ENCODE measurements around the gene SH3BP2.
"Not testable (repeated sequence)": the region's sequence is repeated elsewhere in the genome, so short reads cannot be mapped to it uniquely, and the experiment has no call there.

The SH3BP2 gene

DNA sequence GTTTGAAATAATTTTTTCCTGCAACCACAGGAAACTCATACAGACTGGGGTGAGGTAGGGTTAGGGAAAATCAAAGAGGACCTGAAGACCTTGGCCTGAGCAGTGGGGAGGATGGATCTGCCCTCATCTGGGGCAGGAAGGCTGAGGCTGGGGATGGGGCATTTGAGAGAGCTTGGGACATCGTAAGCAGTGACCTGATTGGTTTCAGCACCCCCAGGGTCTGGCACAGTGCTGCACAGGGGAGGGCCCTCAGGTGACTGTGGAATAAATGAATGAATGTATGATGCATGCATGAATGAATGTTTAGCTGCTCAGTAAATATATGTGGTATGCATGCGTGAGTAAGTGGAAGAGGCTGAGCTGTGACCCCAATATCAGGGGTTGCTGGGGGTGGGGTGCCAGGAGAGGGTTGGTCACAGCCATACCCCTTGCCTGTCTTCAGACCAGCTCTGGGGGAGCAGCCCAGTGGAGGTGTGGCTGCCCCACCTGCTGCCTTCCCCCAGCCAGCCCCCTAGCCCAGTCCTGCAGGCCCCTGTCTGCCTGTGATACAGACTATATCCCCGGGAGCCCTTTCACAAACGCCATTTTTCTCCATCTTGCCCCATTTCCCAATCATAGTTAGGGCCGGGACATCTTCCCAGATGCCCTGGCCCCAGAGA is 25.7 kb upstream of the SH3BP2 start:
- Histone ChIP-seq H3K27me3 (replicated peaks; ENCODE audit: control insufficient read depth, insufficient read depth, low read length) (no peaks in the 10 kb centered on the region), H3K4me3 (replicated peaks; ENCODE audit: low read depth, low read length) (no peak overlapping the region), H3K36me3 (ENCODE audit: control insufficient read depth, insufficient read depth, low read length) (no peaks in the 10 kb centered on the region)
- TF ChIP-seq, protein P1, sequence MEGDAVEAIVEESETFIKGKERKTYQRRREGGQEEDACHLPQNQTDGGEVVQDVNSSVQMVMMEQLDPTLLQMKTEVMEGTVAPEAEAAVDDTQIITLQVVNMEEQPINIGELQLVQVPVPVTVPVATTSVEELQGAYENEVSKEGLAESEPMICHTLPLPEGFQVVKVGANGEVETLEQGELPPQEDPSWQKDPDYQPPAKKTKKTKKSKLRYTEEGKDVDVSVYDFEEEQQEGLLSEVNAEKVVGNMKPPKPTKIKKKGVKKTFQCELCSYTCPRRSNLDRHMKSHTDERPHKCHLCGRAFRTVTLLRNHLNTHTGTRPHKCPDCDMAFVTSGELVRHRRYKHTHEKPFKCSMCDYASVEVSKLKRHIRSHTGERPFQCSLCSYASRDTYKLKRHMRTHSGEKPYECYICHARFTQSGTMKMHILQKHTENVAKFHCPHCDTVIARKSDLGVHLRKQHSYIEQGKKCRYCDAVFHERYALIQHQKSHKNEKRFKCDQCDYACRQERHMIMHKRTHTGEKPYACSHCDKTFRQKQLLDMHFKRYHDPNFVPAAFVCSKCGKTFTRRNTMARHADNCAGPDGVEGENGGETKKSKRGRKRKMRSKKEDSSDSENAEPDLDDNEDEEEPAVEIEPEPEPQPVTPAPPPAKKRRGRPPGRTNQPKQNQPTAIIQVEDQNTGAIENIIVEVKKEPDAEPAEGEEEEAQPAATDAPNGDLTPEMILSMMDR (IDR thresholded peaks at IDR 0.05; ENCODE audit: insufficient read depth, low read length, poor library complexity, severe bottlenecking) = no peak
- DNase-seq (ENCODE audit: extremely low read depth, insufficient read length) = no peak

DNA sequence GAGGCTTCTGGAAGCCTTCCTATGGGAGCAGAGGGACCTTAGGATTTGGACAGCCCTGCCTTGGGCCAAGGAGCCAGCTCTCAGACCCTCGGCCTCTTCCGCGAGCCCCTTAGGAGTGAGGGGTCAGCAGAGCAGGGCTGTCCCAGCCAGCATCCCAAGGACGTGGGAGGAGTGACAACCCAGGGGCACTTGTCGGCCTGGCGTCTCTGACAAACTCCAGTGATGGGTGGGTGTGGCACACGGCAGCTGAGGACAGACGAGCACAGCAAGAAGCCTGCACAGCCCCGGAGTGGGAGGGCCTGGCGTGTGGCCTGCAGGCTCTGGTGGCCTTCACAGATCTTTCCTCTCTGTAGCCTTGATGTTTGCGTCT is 25.2 kb upstream of the SH3BP2 start:
- H3K4me3 ChIP-seq (replicated peaks; ENCODE audit: low read depth, low read length) = no peak overlapping the region
- TF ChIP-seq, protein P1 (IDR thresholded peaks at IDR 0.05; ENCODE audit: insufficient read depth, low read length, poor library complexity, severe bottlenecking) = no peak
- DNase-seq (ENCODE audit: extremely low read depth, insufficient read length) = no peak
- H3K27me3 ChIP-seq (replicated peaks; ENCODE audit: control insufficient read depth, insufficient read depth, low read length) = no peaks in the 10 kb centered on the region
- H3K36me3 ChIP-seq (ENCODE audit: control insufficient read depth, insufficient read depth, low read length) = no peaks in the 10 kb centered on the region

DNA sequence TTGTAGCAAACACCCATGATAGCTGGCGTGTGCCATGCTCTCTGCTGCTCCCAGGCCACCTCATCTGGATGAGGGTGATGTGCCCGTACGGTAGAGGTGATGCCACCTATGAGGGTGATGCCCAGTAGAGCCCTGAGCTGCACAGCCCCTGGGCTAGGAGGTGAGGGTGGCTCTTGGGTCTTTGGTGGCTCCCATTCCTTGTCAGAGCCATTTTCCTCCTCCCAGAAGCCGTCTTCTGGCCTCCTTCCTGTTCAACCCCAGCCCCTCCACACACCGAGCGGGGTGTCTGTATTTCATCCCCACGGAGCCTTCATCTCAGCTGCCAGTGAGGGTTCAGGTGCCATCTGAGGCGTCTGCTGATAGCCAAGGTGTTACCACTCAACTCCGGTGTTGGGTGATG is 24.8 kb upstream of the SH3BP2 start:
- no peak overlapping the region for H3K4me3 ChIP-seq (replicated peaks; ENCODE audit: low read depth, low read length)
- no peaks in the 10 kb centered on the region for H3K36me3 ChIP-seq (ENCODE audit: control insufficient read depth, insufficient read depth, low read length)
- H3K27me3 ChIP-seq (replicated peaks; ENCODE audit: control insufficient read depth, insufficient read depth, low read length) = no peaks in the 10 kb centered on the region
- no peak for DNase-seq (ENCODE audit: extremely low read depth, insufficient read length)
- TF ChIP-seq, protein P1 (IDR thresholded peaks at IDR 0.05; ENCODE audit: insufficient read depth, low read length, poor library complexity, severe bottlenecking) = no peak

DNA sequence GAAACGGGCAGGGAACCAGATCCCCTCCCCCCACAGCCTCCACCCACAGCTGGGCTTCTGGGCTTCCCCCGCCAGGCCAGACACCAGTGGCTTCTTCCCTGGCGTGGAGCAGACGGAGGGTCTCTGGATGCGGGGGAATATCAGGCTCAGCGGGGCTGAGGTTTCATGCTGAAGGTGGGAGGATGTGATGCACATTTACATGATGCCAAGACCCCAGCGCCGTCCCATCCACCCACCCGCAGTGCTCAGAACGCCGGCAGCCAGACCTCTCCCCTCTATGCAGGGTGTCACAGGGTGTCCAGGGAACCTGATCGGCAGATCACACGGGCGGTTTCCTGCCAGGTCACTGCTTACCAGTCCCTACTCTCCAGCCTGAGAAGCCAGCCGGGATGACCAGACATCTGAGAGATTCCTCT is 24.0 kb upstream of the SH3BP2 start:
- Histone ChIP-seq H3K36me3 (ENCODE audit: control insufficient read depth, insufficient read depth, low read length) (no peaks in the 10 kb centered on the region), H3K27me3 (replicated peaks; ENCODE audit: control insufficient read depth, insufficient read depth, low read length) (no peaks in the 10 kb centered on the region), H3K4me3 (replicated peaks; ENCODE audit: low read depth, low read length) (no peak overlapping the region)
- DNase-seq (ENCODE audit: extremely low read depth, insufficient read length) = no peak
- TF ChIP-seq, protein P1 (IDR thresholded peaks at IDR 0.05; ENCODE audit: insufficient read depth, low read length, poor library complexity, severe bottlenecking) = no peak

DNA sequence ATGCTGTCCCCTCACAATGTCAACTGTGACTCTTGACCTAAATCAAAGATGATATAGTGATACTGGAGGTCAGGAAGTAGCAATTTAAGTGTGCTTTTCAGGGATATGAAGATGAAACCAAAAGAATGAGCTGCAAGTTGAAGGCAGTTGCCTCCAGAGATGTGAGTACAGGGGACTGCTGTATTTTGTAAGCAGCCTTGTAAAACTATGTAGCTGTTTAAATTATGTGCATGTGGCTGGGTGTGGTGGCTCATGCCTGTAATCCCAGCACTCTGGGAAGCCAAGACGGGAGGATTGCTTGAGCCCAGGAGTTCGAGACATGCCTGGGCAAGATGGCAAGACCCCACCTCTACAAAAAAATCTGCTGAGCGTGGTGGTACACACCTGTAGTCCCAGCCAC is 21.6 kb upstream of the SH3BP2 start:
- TF ChIP-seq, protein P1 (IDR thresholded peaks at IDR 0.05; ENCODE audit: insufficient read depth, low read length, poor library complexity, severe bottlenecking) = no peak
- Histone ChIP-seq H3K27me3 (replicated peaks; ENCODE audit: control insufficient read depth, insufficient read depth, low read length) (no peaks in the 10 kb centered on the region), H3K4me3 (replicated peaks; ENCODE audit: low read depth, low read length) (no peak overlapping the region), H3K36me3 (ENCODE audit: control insufficient read depth, insufficient read depth, low read length) (no peaks in the 10 kb centered on the region)
- DNase-seq (ENCODE audit: extremely low read depth, insufficient read length) = no peak

DNA sequence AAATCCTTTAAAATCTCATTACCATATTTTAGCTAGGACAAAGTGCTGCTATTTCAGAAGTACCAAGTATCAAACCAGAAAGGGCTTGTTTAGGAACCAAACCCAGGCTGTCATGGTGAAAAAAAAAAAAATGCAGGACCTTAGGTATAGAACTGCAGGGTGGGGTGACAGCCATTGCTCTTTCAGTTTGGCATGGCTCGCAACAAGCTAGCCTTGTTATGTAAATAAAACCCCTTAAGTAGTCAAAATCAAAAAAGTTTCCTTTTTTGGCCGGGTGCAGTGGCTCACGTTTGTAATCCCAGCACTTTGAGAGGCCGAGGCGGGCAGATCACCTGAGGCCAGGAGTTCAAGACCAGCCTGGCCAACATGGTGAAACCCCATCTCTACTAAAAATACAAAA is 12.2 kb upstream of the SH3BP2 start:
- not testable (repeated sequence) for H3K36me3 ChIP-seq (ENCODE audit: control insufficient read depth, insufficient read depth, low read length); H3K27me3 ChIP-seq (replicated peaks; ENCODE audit: control insufficient read depth, insufficient read depth, low read length); DNase-seq (ENCODE audit: extremely low read depth, insufficient read length); H3K4me3 ChIP-seq (replicated peaks; ENCODE audit: low read depth, low read length)
